ENCODE data around the gene ANKRD26.

Gene ANKRD26

GRCh38 chr10:27019827-27020226 is 80.5 kb downstream of the ANKRD26 start:
- DNase-seq: no peak

GRCh38 chr10:26997610-26998009 is 102.7 kb downstream of the ANKRD26 start:
- no peak for DNase-seq

GRCh38 chr10:26994743-26995142 is 105.6 kb downstream of the ANKRD26 start:
- DNase-seq: no peak

- no peak for DNase-seq
Measured at GRCh38 chr10:26987851-26988250, 112.4 kb downstream of the ANKRD26 start.

GRCh38 chr10:26983156-26983555 is 117.1 kb downstream of the ANKRD26 start:
- no peak for DNase-seq

- no peak for DNase-seq
Measured at GRCh38 chr10:26982058-26982457, 118.2 kb downstream of the ANKRD26 start.

GRCh38 chr10:26981232-26981824 is 119.0 kb downstream of the ANKRD26 start:
- no peak for DNase-seq

- no peak for DNase-seq
Measured at GRCh38 chr10:26978519-26978918, 121.8 kb downstream of the ANKRD26 start.

- DNase-seq: no peak
Measured at GRCh38 chr10:26977635-26978034, 122.7 kb downstream of the ANKRD26 start.

- DNase-seq: no peak
Measured at GRCh38 chr10:26970667-26971066, 129.6 kb downstream of the ANKRD26 start.

GRCh38 chr10:26969145-26969926 is 131.0 kb downstream of the ANKRD26 start:
- DNase-seq: no peak

GRCh38 chr10:26962835-26963234 is 137.5 kb downstream of the ANKRD26 start:
- no peak for DNase-seq

- DNase-seq: no peak
Measured at GRCh38 chr10:26960308-26960707, 140.0 kb downstream of the ANKRD26 start.

GRCh38 chr10:26959841-26960240 is 140.5 kb downstream of the ANKRD26 start:
- no peak for DNase-seq

All from eye (tissue), 1 donor.